Stomach (tissue), 4 donors: ENCODE results near the gene ABCA8.

ENCODE experiments used
- POLR2A ChIP-seq, 4 donors: fragments of 450-650 bp; IDR thresholded peaks; one replicate each; pipeline ENCODE4 v1.6.1; 2016; ENCODE audit warnings: antibody characterized with exemption in 4 of 4, control low read depth in 2 of 4, mild to moderate bottlenecking in 1 of 4, moderate library complexity in 1 of 4
- POLR2AphosphoS5 ChIP-seq, 3 donors: sonication (generic); formaldehyde crosslinking; IDR thresholded peaks; one replicate each; pipeline ENCODE4 v1.6.1; 2016; ENCODE audit warnings: antibody characterized with exemption in 3 of 3
- TF ChIP-seq, protein P1 (sequence below), 7 experiments: fragments of 450-650 bp in 4 of 7; fragments of 200-600 bp in 3 of 7; sonication (generic) in 3 of 7; IDR thresholded peaks; one replicate each; pipeline ENCODE4 v1.5.1; 2016 to 2019; ENCODE audit warnings: antibody characterized with exemption in 7 of 7, control low read depth in 2 of 7, mild to moderate bottlenecking in 1 of 7

DNA sequence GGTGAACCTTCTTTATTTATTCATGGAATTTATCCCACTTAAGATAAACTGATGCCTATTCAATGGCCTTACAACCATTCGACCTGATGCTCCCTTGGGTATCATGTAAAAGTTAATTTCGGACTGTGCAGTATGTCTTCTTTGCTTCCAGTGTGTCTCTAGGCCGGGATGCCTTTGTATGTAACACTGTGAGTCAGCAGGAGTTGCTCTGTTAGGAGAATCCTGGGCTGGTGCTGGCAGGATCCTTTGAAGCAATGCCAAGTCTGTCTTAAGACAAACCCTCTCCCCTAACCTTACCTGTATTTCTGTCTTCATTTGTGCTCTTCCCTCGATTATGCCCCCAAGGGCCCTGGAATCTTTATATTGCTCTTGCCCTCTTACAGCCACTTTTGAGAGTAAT is 37.9 kb upstream of the ABCA8 start:
- TF ChIP-seq POLR2AphosphoS5 (IDR thresholded peaks at IDR 0.05) = no peak
- TF ChIP-seq, protein P1, sequence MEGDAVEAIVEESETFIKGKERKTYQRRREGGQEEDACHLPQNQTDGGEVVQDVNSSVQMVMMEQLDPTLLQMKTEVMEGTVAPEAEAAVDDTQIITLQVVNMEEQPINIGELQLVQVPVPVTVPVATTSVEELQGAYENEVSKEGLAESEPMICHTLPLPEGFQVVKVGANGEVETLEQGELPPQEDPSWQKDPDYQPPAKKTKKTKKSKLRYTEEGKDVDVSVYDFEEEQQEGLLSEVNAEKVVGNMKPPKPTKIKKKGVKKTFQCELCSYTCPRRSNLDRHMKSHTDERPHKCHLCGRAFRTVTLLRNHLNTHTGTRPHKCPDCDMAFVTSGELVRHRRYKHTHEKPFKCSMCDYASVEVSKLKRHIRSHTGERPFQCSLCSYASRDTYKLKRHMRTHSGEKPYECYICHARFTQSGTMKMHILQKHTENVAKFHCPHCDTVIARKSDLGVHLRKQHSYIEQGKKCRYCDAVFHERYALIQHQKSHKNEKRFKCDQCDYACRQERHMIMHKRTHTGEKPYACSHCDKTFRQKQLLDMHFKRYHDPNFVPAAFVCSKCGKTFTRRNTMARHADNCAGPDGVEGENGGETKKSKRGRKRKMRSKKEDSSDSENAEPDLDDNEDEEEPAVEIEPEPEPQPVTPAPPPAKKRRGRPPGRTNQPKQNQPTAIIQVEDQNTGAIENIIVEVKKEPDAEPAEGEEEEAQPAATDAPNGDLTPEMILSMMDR (IDR thresholded peaks at IDR 0.05) = no peak
- TF ChIP-seq POLR2A (IDR thresholded peaks at IDR 0.05) = no peak
